ENCODE data around the gene MEF2D.

Gene MEF2D

GRCh38 chr1:156537027-156537426 is 36.5 kb upstream of the MEF2D start:
- no peaks in the 10 kb centered on the region for H3K9me3 Mint-ChIP-seq
- no peak overlapping the region for H3K4me3 Mint-ChIP-seq
- TF ChIP-seq, protein P1, sequence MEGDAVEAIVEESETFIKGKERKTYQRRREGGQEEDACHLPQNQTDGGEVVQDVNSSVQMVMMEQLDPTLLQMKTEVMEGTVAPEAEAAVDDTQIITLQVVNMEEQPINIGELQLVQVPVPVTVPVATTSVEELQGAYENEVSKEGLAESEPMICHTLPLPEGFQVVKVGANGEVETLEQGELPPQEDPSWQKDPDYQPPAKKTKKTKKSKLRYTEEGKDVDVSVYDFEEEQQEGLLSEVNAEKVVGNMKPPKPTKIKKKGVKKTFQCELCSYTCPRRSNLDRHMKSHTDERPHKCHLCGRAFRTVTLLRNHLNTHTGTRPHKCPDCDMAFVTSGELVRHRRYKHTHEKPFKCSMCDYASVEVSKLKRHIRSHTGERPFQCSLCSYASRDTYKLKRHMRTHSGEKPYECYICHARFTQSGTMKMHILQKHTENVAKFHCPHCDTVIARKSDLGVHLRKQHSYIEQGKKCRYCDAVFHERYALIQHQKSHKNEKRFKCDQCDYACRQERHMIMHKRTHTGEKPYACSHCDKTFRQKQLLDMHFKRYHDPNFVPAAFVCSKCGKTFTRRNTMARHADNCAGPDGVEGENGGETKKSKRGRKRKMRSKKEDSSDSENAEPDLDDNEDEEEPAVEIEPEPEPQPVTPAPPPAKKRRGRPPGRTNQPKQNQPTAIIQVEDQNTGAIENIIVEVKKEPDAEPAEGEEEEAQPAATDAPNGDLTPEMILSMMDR (IDR thresholded peaks at IDR 0.05; ENCODE audit: unreplicated experiment in 3 of 3): no peak
- peaks cover 52% of the 10 kb centered on the region for H3K36me3 Mint-ChIP-seq (ENCODE audit: low read depth)
- H3K27me3 Mint-ChIP-seq (ENCODE audit: low read depth): peaks cover 3% of the 10 kb centered on the region
- no peaks in the 10 kb centered on the region for H3K4me1 Mint-ChIP-seq
- H3K27ac Mint-ChIP-seq: no peak overlapping the region

DNA sequence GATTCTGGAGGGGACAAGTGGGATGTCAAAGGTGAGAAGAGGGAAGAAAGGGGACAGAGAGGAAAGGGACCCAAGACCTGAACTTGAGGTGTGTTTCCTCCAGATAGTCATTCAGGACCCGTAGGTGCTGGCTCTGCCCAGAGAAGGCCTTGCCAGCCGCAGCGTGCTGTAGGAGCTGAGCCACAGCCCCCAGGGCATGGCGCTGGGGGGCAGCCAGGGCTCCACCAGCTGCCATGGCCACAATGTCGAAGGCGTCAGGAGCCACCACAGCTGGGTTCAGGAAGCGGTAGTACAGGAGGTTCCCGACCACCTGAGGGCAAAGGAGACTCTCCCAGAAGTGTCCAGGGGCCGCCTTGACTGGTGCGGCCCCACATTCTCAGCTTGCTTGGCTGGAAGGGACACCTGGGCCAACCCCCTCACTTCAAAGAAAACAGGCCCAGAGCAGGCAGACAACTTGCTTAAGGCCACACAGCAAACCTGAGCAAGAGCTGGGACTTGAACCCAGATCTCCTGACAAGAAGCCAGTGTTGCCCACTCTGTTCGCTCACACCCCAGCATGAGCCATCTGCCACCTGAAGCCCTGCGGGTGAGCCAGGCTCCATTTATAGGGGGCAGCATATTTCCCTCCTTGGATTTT is 34.0 kb upstream of the MEF2D start:
- TF ChIP-seq, protein P1 (IDR thresholded peaks at IDR 0.05; ENCODE audit: unreplicated experiment in 3 of 3): no peak
- Mint-ChIP-seq H3K4me3 (no peak overlapping the region), H3K27ac (no peak overlapping the region), H3K36me3 (ENCODE audit: low read depth) (peaks cover 52% of the 10 kb centered on the region), H3K9me3 (no peaks in the 10 kb centered on the region), H3K27me3 (ENCODE audit: low read depth) (no peaks in the 10 kb centered on the region), H3K4me1 (no peaks in the 10 kb centered on the region)

GRCh38 chr1:156533568-156534220 is 33.1 kb upstream of the MEF2D start:
- H3K4me1 Mint-ChIP-seq: no peaks in the 10 kb centered on the region
- no peaks in the 10 kb centered on the region for H3K9me3 Mint-ChIP-seq
- H3K27me3 Mint-ChIP-seq (ENCODE audit: low read depth): no peaks in the 10 kb centered on the region
- no peak overlapping the region for H3K27ac Mint-ChIP-seq
- H3K4me3 Mint-ChIP-seq: no peak overlapping the region
- TF ChIP-seq, protein P1 (IDR thresholded peaks at IDR 0.05; ENCODE audit: unreplicated experiment in 3 of 3): no peak
- H3K36me3 Mint-ChIP-seq (ENCODE audit: low read depth): peaks cover 51% of the 10 kb centered on the region

DNA sequence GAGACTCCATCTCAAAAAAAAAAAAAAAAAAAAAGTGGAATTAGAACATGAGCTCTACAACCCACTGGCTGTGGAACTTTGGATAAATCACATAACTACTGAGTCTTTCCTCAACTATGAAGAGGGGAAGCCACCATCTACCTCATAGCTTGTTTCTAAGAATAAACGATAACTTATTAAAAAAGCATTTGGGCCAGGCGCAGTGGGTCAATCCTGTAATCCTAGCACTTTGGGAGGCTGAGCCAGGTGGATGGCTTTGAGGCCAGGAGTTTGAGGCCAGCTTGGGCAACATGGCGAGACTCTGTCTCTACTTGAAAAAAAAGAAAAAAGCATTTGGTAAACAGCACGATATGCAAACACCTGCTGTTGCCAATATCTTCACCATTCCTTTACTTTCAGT is 31.8 kb upstream of the MEF2D start:
- H3K9me3 Mint-ChIP-seq: no peaks in the 10 kb centered on the region
- H3K36me3 Mint-ChIP-seq (ENCODE audit: low read depth): peaks cover 57% of the 10 kb centered on the region
- H3K4me3 Mint-ChIP-seq: no peak overlapping the region
- H3K27me3 Mint-ChIP-seq (ENCODE audit: low read depth): no peaks in the 10 kb centered on the region
- H3K4me1 Mint-ChIP-seq: no peaks in the 10 kb centered on the region
- no peak overlapping the region for H3K27ac Mint-ChIP-seq
- TF ChIP-seq, protein P1 (IDR thresholded peaks at IDR 0.05; ENCODE audit: unreplicated experiment in 3 of 3): no peak

DNA sequence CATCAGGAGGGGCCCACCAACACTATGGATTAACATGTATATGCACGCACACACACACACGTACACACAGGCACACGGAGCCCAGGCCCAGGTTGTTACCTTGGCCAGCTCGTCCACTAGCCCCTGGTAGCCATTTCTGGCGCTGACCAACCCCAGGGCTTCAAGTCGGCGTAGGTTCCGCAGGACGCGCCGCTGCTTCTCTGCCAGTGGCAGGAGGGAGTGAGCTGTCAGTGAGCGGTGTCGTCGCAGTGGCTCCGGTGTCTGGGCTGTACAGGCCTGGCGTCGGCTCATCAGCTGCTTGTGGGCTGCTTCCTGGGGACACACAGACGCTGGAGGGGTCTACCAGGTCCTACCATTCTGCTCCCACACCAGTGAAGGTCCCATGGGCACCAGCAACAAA is 29.4 kb upstream of the MEF2D start:
- H3K4me1 Mint-ChIP-seq: peaks cover 16% of the 10 kb centered on the region
- no peaks in the 10 kb centered on the region for H3K27me3 Mint-ChIP-seq (ENCODE audit: low read depth)
- no peaks in the 10 kb centered on the region for H3K9me3 Mint-ChIP-seq
- no peak overlapping the region for H3K27ac Mint-ChIP-seq
- H3K4me3 Mint-ChIP-seq: no peak overlapping the region
- TF ChIP-seq, protein P1 (IDR thresholded peaks at IDR 0.05; ENCODE audit: unreplicated experiment in 3 of 3): no peak
- H3K36me3 Mint-ChIP-seq (ENCODE audit: low read depth): peaks cover 50% of the 10 kb centered on the region
